ENCODE results near the gene ZNF22. TPM values are rescaled to one million over a fixed set of nuclear protein-coding genes. Genes with fewer than 3 reads are reported as not detected.

Gene ZNF22
- total RNA-seq: 17.8 and 24.6 TPM in 2 replicates

- no peak for TF ChIP-seq CTCF (conservative IDR thresholded peaks at IDR 0.05; ENCODE audit: low read depth, low read length)
- peak within 1 kb of the TSS; percentile 54 for H3K4me3 ChIP-seq (ENCODE audit: low read depth, low read length)
- DNase-seq (ENCODE audit: low read depth): no peak
Observed at GRCh38 chr10:45000752-45001380, at the start of gene ZNF22. Gene ZNF22 (plus strand): TSS chr10:45000923. CDS start chr10:45003369, 2,446 bp downstream.

- no peak for DNase-seq (ENCODE audit: low read depth)
- H3K4me3 ChIP-seq (ENCODE audit: low read depth, low read length): no peak overlapping the region
- no peak for TF ChIP-seq CTCF (conservative IDR thresholded peaks at IDR 0.05; ENCODE audit: low read depth, low read length)
Observed at GRCh38 chr10:44951576-44952226, 49.0 kb upstream of the ZNF22 start.

- no peak overlapping the region for H3K4me3 ChIP-seq (ENCODE audit: low read depth, low read length)
- no peak for DNase-seq (ENCODE audit: low read depth)
- TF ChIP-seq CTCF (conservative IDR thresholded peaks at IDR 0.05; ENCODE audit: low read depth, low read length): no peak
Observed at GRCh38 chr10:44952779-44953231, 47.9 kb upstream of the ZNF22 start.

- H3K4me3 ChIP-seq (ENCODE audit: low read depth, low read length): no peak overlapping the region
- no peak for DNase-seq (ENCODE audit: low read depth)
- no peak for TF ChIP-seq CTCF (conservative IDR thresholded peaks at IDR 0.05; ENCODE audit: low read depth, low read length)
Observed at GRCh38 chr10:44954042-44954441, 46.7 kb upstream of the ZNF22 start.

GRCh38 chr10:44954962-44955361 lies 45.8 kb upstream of the ZNF22 start:
- no peak overlapping the region for H3K4me3 ChIP-seq (ENCODE audit: low read depth, low read length)
- no peak for TF ChIP-seq CTCF (conservative IDR thresholded peaks at IDR 0.05; ENCODE audit: low read depth, low read length)
- no peak for DNase-seq (ENCODE audit: low read depth)

GRCh38 chr10:44955413-44956070 lies 45.2 kb upstream of the ZNF22 start:
- no peak for TF ChIP-seq CTCF (conservative IDR thresholded peaks at IDR 0.05; ENCODE audit: low read depth, low read length)
- DNase-seq (ENCODE audit: low read depth): no peak
- no peak overlapping the region for H3K4me3 ChIP-seq (ENCODE audit: low read depth, low read length)
